RWPE2 (cell line): Measurements from ENCODE around the gene P2RY8.
"Not testable (repeated sequence)": the region's sequence is repeated elsewhere in the genome, so short reads cannot be mapped to it uniquely, and the experiment has no call there.

ENCODE experiments used
- ATAC-seq: fragments of 200-7000 bp; cut with Tn5 transposase; 3 replicates; pipeline ENCODE4 v1.9.1; 2021; ENCODE audit warnings: low read depth
- DNase-seq: peaks from one replicate; pipeline ENCODE4 v3.0.0-alpha.2; 2020; ENCODE audit warnings: low spot score
- H3K27ac ChIP-seq: fragments of 450-650 bp; 2 replicates; pipeline ENCODE4 v1.5.1; 2017; ENCODE audit warnings: mild to moderate bottlenecking; ENCODE audit not compliant: poor library complexity, severe bottlenecking
- H3K27me3 ChIP-seq: fragments of 250-450 bp; sonication (Bioruptor Pico); 2 replicates; pipeline ENCODE4 v1.5.1; 2021; ENCODE audit warnings: mild to moderate bottlenecking, moderate library complexity; ENCODE audit not compliant: insufficient read depth, poor library complexity, severe bottlenecking
- H3K36me3 ChIP-seq: fragments of 250-450 bp; sonication (Bioruptor Pico); 2 replicates; pipeline ENCODE4 v1.5.1; 2020; ENCODE audit warnings: low read depth, mild to moderate bottlenecking, moderate library complexity
- H3K4me1 ChIP-seq: fragments of 250-450 bp; sonication (Bioruptor Pico); 2 replicates; pipeline ENCODE4 v1.5.1; 2021; ENCODE audit warnings: mild to moderate bottlenecking, moderate library complexity; ENCODE audit not compliant: insufficient read depth, poor library complexity, severe bottlenecking
- H3K4me3 ChIP-seq: fragments of 250-450 bp; sonication (Bioruptor Pico); 2 replicates; pipeline ENCODE4 v1.5.1; 2021; ENCODE audit warnings: mild to moderate bottlenecking, moderate library complexity; ENCODE audit not compliant: severe bottlenecking
- H3K9me3 ChIP-seq: fragments of 250-450 bp; sonication (Bioruptor Pico); 2 replicates; pipeline ENCODE4 v1.5.1; 2021; ENCODE audit warnings: mild to moderate bottlenecking, moderate library complexity; ENCODE audit not compliant: severe bottlenecking
- TF ChIP-seq, protein P1 (sequence below): fragments of 450-650 bp; IDR thresholded peaks from one replicate; pipeline ENCODE4 v1.5.1; 2017; ENCODE audit warnings: mild to moderate bottlenecking, moderate library complexity; ENCODE audit not compliant: poor library complexity, severe bottlenecking

P2RY8 gene

DNA sequence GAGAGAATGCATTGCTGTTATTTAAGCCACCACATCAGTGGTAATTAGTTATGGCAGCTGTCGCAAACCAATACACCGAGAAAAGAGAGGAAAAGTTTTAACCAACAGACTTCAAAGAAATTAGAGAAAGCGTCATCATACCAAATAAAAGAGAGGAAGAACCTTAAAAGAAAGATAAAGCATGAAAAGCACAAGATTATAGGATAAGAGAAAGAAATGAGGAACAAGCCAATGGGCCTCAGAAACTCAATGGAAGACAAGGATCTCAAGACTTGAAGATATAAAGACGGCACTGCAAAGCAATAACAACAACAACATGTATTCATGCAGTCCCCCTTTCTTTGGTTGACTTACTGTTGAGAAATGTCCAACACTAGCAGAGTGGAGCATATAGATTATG lies 61.5 kb downstream of the P2RY8 start:
- H3K36me3 ChIP-seq, result no peaks in the 10 kb centered on the region
- no peak overlapping the region for H3K27ac ChIP-seq
- H3K9me3 ChIP-seq, result peaks cover 4% of the 10 kb centered on the region
- H3K27me3 ChIP-seq, result no peaks in the 10 kb centered on the region
- ATAC-seq (no peak), DNase-seq (no peak)
- H3K4me1 ChIP-seq, result no peaks in the 10 kb centered on the region
- no peak overlapping the region for H3K4me3 ChIP-seq
- TF ChIP-seq, protein P1, sequence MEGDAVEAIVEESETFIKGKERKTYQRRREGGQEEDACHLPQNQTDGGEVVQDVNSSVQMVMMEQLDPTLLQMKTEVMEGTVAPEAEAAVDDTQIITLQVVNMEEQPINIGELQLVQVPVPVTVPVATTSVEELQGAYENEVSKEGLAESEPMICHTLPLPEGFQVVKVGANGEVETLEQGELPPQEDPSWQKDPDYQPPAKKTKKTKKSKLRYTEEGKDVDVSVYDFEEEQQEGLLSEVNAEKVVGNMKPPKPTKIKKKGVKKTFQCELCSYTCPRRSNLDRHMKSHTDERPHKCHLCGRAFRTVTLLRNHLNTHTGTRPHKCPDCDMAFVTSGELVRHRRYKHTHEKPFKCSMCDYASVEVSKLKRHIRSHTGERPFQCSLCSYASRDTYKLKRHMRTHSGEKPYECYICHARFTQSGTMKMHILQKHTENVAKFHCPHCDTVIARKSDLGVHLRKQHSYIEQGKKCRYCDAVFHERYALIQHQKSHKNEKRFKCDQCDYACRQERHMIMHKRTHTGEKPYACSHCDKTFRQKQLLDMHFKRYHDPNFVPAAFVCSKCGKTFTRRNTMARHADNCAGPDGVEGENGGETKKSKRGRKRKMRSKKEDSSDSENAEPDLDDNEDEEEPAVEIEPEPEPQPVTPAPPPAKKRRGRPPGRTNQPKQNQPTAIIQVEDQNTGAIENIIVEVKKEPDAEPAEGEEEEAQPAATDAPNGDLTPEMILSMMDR, result no peak

DNA sequence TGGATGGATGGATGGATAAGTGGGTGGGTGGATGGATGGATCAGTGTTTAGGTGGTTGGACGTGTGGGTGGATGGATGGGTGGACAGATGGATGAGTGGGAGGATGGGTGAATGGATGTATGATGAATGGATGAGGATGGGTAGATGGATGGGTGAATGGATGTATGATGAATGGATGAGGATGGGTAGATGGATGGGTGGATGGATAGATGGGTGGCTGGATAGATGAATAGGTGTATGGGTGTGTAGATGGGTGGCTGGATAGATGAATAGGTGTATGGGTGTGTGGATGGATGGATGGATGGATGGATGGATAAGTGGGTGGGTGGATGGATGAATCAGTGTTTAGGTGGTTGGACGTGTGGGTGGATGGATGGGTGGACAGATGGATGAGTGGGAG lies 62.4 kb downstream of the P2RY8 start:
- H3K27me3 ChIP-seq, H3K36me3 ChIP-seq, H3K9me3 ChIP-seq, ATAC-seq, H3K4me3 ChIP-seq, DNase-seq, H3K27ac ChIP-seq, H3K4me1 ChIP-seq: not testable (repeated sequence)

DNA sequence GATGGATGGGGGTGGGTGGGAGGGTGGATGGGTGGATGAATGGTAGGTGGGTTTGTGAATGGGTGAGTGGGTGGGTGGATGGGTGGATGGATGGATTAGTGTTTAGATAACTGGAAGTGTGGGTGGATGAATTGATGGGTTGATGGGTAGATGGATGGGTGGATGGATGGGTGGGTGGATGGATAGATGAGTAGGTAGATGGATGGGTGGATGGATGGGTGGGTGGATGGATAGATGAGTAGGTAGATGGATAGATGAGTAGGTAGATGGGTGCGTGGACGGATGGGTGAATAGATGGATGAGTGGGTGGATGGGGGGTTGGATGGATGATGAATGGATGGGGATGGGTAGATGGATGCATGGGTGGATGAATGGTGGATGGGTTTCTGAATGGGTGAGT lies 64.0 kb downstream of the P2RY8 start:
- TF ChIP-seq, protein P1, result no peak
- no peak for ATAC-seq
- Histone ChIP-seq H3K4me1 (no peaks in the 10 kb centered on the region), H3K36me3 (no peaks in the 10 kb centered on the region), H3K9me3 (no peaks in the 10 kb centered on the region), H3K4me3 (no peak overlapping the region), H3K27me3 (peaks cover 4% of the 10 kb centered on the region), H3K27ac (no peak overlapping the region)
- DNase-seq, result no peak

DNA sequence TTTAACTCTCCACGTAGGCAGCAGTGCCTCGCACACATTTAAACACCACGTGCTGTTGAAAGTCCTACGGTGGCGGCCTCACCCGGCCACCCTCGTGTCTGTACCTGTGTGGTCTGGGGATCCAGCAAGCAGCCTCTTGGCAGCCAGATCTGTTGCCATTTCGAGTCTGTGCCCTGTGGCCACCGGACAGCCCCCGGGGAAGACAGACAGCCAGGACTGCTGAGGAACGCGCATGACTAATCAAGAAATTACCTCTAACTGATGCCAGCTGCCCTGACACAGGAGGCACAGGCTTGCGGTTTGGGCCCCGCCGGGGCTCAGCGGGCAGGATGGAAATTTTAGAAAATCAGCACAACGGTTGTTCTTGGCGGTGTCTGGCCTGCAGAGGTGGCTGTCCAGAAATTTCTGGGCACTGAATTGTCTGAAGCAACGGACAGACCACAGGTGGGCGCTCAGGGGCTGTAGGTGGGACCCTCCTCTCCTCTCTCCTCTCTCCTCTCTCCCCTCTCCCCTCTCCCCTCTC lies 68.7 kb downstream of the P2RY8 start:
- ATAC-seq (peak; percentile 90), DNase-seq (no peak)
- Histone ChIP-seq H3K9me3 (no peaks in the 10 kb centered on the region), H3K4me1 (no peaks in the 10 kb centered on the region), H3K4me3 (no peak overlapping the region), H3K36me3 (no peaks in the 10 kb centered on the region), H3K27ac (no peak overlapping the region), H3K27me3 (peaks cover 48% of the 10 kb centered on the region)
- TF ChIP-seq, protein P1, result no peak

DNA sequence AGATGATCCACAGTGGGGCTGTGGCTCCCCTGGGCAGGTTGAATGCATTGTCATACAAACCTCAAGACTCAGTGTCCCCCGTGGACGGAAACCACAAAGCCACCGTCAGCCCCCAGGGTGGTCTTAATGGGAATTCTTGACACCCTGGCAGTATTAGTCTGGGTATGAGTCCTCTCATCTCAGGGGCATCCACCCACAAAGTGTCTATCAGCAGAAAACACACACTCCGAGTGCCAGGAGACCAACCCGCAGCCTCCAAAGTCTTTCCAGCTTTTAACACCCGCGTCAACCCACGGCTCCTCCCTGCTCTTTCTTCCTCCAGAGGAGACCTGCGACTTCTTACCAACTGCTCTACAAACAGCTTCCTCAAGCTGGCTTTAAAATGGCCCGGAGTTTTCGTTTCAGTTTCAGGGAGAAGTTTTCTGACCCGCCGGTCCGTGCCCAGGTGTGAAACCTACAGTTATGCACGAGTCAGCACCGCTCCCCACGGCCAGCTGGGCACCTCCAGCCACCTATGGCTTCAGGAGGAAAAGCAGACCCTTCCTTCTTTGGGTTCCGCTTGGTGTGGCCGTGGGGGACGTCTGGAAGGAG lies 69.9 kb downstream of the P2RY8 start:
- no peaks in the 10 kb centered on the region for H3K9me3 ChIP-seq
- peak; percentile 52 for DNase-seq
- TF ChIP-seq, protein P1, result no peak
- no peaks in the 10 kb centered on the region for H3K36me3 ChIP-seq
- H3K4me1 ChIP-seq, result no peaks in the 10 kb centered on the region
- no peak for ATAC-seq
- no peak overlapping the region for H3K4me3 ChIP-seq
- H3K27me3 ChIP-seq, result peaks cover 48% of the 10 kb centered on the region
- H3K27ac ChIP-seq, result no peak overlapping the region
